DMS153 (cell line): ENCODE results near the gene LMBRD1.
"Not testable (repeated sequence)": the region's sequence is repeated elsewhere in the genome, so short reads cannot be mapped to it uniquely, and the experiment has no call there.

Experiments used
- DNase-seq: peaks from one replicate; lab custom pipeline; 2025; lab: John Stamatoyannopoulos, UW

The LMBRD1 gene

GRCh38 chr6:69732640-69733039 lies 64.2 kb downstream of the LMBRD1 start:
- DNase-seq = no peak

- DNase-seq = no peak
Measured at GRCh38 chr6:69732045-69732444, 64.8 kb downstream of the LMBRD1 start.

GRCh38 chr6:69729870-69730449 lies 66.8 kb downstream of the LMBRD1 start:
- no peak for DNase-seq

- DNase-seq = no peak
Measured at GRCh38 chr6:69722683-69723082, 74.1 kb downstream of the LMBRD1 start.

GRCh38 chr6:69719602-69720193 lies 77.1 kb downstream of the LMBRD1 start:
- DNase-seq = no peak

GRCh38 chr6:69706724-69707123 lies 90.1 kb downstream of the LMBRD1 start:
- DNase-seq = no peak

- DNase-seq = no peak
Measured at GRCh38 chr6:69705954-69706353, 90.9 kb downstream of the LMBRD1 start.

- DNase-seq = no peak
Measured at GRCh38 chr6:69704916-69705315, 91.9 kb downstream of the LMBRD1 start.

GRCh38 chr6:69699655-69700054 lies 97.2 kb downstream of the LMBRD1 start:
- no peak for DNase-seq

- DNase-seq = no peak
Measured at GRCh38 chr6:69696273-69696672, 100.5 kb downstream of the LMBRD1 start.

- DNase-seq = no peak
Measured at GRCh38 chr6:69693762-69694161, 103.0 kb downstream of the LMBRD1 start.

- no peak for DNase-seq
Measured at GRCh38 chr6:69690986-69691385, 105.8 kb downstream of the LMBRD1 start.

GRCh38 chr6:69680302-69680701 lies 116.5 kb downstream of the LMBRD1 start:
- no peak for DNase-seq

GRCh38 chr6:69673298-69673697 lies 123.5 kb downstream of the LMBRD1 start:
- DNase-seq = no peak

- DNase-seq = no peak
Measured at GRCh38 chr6:69668916-69669315, 127.9 kb downstream of the LMBRD1 start.

GRCh38 chr6:69666779-69667178 lies 130.0 kb downstream of the LMBRD1 start:
- not testable (repeated sequence) for DNase-seq

- DNase-seq = no peak
Measured at GRCh38 chr6:69665437-69665836, 131.4 kb downstream of the LMBRD1 start.

- DNase-seq = no peak
Measured at GRCh38 chr6:69664551-69664950, 132.3 kb downstream of the LMBRD1 start.

GRCh38 chr6:69663215-69663614 lies 133.6 kb downstream of the LMBRD1 start:
- DNase-seq = no peak

- no peak for DNase-seq
Measured at GRCh38 chr6:69650703-69651102, 146.1 kb downstream of the LMBRD1 start.

GRCh38 chr6:69647726-69648125 lies 149.1 kb downstream of the LMBRD1 start:
- DNase-seq = no peak

- no peak for DNase-seq
Measured at GRCh38 chr6:69643688-69644087, 153.1 kb downstream of the LMBRD1 start.

- DNase-seq = no peak
Measured at GRCh38 chr6:69632932-69633331, 163.9 kb downstream of the LMBRD1 start.
